ENCODE results near the gene RPL13.

DNA sequence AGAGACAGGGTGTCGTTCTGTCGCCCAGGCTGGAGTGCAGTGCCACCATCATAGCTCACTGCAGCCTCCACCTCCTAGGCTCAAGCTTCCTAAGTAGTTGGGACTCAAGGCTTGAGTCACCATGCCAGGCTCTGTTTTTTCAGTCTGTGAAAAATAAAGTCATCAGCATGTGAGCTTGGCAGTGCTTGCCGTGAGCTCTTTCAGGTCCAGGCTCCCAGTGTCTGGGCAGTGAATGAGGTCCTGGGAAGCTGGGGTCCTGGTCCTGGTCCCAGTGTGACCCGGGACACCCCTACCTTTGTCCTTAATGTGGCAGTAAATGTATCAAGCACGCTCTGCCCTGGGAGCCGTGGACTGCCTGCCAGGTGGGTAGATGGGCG lies 22.9 kb upstream of the RPL13 start:
- TF ChIP-seq, protein P1, sequence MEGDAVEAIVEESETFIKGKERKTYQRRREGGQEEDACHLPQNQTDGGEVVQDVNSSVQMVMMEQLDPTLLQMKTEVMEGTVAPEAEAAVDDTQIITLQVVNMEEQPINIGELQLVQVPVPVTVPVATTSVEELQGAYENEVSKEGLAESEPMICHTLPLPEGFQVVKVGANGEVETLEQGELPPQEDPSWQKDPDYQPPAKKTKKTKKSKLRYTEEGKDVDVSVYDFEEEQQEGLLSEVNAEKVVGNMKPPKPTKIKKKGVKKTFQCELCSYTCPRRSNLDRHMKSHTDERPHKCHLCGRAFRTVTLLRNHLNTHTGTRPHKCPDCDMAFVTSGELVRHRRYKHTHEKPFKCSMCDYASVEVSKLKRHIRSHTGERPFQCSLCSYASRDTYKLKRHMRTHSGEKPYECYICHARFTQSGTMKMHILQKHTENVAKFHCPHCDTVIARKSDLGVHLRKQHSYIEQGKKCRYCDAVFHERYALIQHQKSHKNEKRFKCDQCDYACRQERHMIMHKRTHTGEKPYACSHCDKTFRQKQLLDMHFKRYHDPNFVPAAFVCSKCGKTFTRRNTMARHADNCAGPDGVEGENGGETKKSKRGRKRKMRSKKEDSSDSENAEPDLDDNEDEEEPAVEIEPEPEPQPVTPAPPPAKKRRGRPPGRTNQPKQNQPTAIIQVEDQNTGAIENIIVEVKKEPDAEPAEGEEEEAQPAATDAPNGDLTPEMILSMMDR (conservative IDR thresholded peaks at IDR 0.05; ENCODE audit: low read depth, low read length) = no peak
- no peak for TF ChIP-seq BHLHE40 (IDR thresholded peaks at IDR 0.05; ENCODE audit: low read depth, low read length)
- no peak for TF ChIP-seq POLR2A (IDR thresholded peaks at IDR 0.05; ENCODE audit: low read depth, low read length)
- no peak for TF ChIP-seq CEBPB (IDR thresholded peaks at IDR 0.05; ENCODE audit: low read depth, low read length)
- TF ChIP-seq MXI1 (IDR thresholded peaks at IDR 0.05; ENCODE audit: borderline replicate concordance, low read depth, low read length) = no peak
- TF ChIP-seq RAD21 (IDR thresholded peaks at IDR 0.05; ENCODE audit: low read length) = no peak
- no peak for TF ChIP-seq NFE2L2 (IDR thresholded peaks at IDR 0.05; ENCODE audit: low read depth, low read length)
- TF ChIP-seq MAFK (IDR thresholded peaks at IDR 0.05; ENCODE audit: low read depth, low read length) = no peak
- TF ChIP-seq, protein P2, sequence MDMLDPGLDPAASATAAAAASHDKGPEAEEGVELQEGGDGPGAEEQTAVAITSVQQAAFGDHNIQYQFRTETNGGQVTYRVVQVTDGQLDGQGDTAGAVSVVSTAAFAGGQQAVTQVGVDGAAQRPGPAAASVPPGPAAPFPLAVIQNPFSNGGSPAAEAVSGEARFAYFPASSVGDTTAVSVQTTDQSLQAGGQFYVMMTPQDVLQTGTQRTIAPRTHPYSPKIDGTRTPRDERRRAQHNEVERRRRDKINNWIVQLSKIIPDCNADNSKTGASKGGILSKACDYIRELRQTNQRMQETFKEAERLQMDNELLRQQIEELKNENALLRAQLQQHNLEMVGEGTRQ (IDR thresholded peaks at IDR 0.05; ENCODE audit: low read depth, low read length) = no peak
- no peak for TF ChIP-seq RCOR1 (IDR thresholded peaks at IDR 0.05; ENCODE audit: insufficient replicate concordance, low read length)
- TF ChIP-seq SMC3 (IDR thresholded peaks at IDR 0.05; ENCODE audit: low read depth, low read length) = no peak

Measured in IMR-90 (cell line).